Heart left ventricle (tissue), 13 donors: Measurements from ENCODE around the gene SERBP1.
"Not testable (repeated sequence)": the region's sequence is repeated elsewhere in the genome, so short reads cannot be mapped to it uniquely, and the experiment has no call there.

ENCODE experiments used
- POLR2A ChIP-seq, 2 donors: fragments of 450-650 bp; IDR thresholded peaks; one replicate each; pipeline ENCODE4 v1.6.1; 2017; ENCODE audit warnings: antibody characterized with exemption in 2 of 2, mild to moderate bottlenecking in 2 of 2, moderate library complexity in 2 of 2
- TF ChIP-seq, protein P1 (sequence below), 12 donors: fragments of 200-600 bp; sonication (generic) in 4 of 12; IDR thresholded peaks; one replicate each; pipeline versions ENCODE4 v1.5.0 to v1.8.0; 2018 to 2022; ENCODE audit warnings: antibody characterized with exemption in 12 of 12, mild to moderate bottlenecking in 5 of 12
- donor health status: ischemic (EF 13 %, LVEDD 7.1; RV severe dilation, severe dysfunction).
- donor health status: DM: no; HTN: yes; CAD: no.
- donor health status: DM: no; HTN: no; CAD: no.
- donor health status: ischemic (EF 25% LVEDD 6.9; RV normal size, moderate dysfunction).
- donor health status: ischemic (EF 25% LVEDD 5.7; RV mildly dilated, moderate dysfunction).
- donor health status: ischemic (EF 35%, LVEDD 5.7; RV mildly dilated, moderate dysfunction).
- donor health status: nonischemic (EF 11% LVEDD 7.7; RV severe dilation, severe dysfunction).
- donor health status: DM: yes; HTN: yes; CAD: no.
- donor health status: PGD.
- donor health status: ischemic (EF 29% LVEDD 5.4; RV normal size, mild dysfunction).
- donor health status: nonischemic (EF 23%, LVEDD 6.1; RV moderate dilation, normal function).

DNA sequence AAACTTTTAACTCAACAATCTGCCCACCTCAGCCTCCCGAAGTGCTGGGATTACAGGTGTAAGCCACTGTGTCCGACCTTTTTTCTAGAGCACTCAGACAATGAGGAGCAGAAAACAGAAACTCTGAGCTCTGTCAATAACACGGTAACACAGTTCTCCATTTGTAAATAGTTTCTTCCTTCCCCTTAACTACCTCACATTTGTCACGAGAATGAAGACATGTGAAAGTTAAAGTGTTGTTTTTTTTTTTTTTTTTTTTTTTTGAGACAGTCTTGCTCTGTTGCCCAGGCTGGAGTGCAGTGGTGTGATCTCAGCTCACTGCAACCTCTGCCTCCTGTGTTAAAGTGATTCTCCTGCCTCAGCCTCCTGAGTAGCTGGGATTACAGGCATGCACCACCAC, 12.5 kb downstream of the SERBP1 start:
- TF ChIP-seq, protein P1, sequence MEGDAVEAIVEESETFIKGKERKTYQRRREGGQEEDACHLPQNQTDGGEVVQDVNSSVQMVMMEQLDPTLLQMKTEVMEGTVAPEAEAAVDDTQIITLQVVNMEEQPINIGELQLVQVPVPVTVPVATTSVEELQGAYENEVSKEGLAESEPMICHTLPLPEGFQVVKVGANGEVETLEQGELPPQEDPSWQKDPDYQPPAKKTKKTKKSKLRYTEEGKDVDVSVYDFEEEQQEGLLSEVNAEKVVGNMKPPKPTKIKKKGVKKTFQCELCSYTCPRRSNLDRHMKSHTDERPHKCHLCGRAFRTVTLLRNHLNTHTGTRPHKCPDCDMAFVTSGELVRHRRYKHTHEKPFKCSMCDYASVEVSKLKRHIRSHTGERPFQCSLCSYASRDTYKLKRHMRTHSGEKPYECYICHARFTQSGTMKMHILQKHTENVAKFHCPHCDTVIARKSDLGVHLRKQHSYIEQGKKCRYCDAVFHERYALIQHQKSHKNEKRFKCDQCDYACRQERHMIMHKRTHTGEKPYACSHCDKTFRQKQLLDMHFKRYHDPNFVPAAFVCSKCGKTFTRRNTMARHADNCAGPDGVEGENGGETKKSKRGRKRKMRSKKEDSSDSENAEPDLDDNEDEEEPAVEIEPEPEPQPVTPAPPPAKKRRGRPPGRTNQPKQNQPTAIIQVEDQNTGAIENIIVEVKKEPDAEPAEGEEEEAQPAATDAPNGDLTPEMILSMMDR (IDR thresholded peaks at IDR 0.05), result not testable (repeated sequence)
- TF ChIP-seq POLR2A (IDR thresholded peaks at IDR 0.05), result not testable (repeated sequence)
